Activated B cell treated with CpG ODN at 0.5 μM for 24 hours (primary cell): Measurements from ENCODE around the gene TRABD2B. TPM values are rescaled to one million over a fixed set of nuclear protein-coding genes. Genes with fewer than 3 reads are reported as not detected.

Experiments used
- ATAC-seq: fragments of 200-7000 bp; cut with Tn5 transposase; one replicate; pipeline ENCODE4 v1.10.0; 2021; ENCODE audit warnings: low read depth, mild to moderate bottlenecking, moderate library complexity
- CTCF ChIA-PET: fragments of 350-600 bp; sonication (Branson Sonifier 250); formaldehyde crosslinking; loops from one replicate; lab custom pipeline; 2021; ENCODE audit warnings: antibody characterized with exemption; lab: Charles Lee
- POLR2A ChIA-PET: fragments of 350-600 bp; sonication (Branson Sonifier 250); formaldehyde crosslinking; loops from one replicate; lab custom pipeline; 2021; ENCODE audit warnings: antibody characterized with exemption; lab: Charles Lee
- DNase-seq: peaks from one replicate; pipeline ENCODE4 v3.0.0; 2022
- H3K27ac Mint-ChIP-seq: one replicate; pipeline ENCODE4 v1.8.0; 2020; ENCODE audit warnings: mixed read lengths
- H3K27me3 Mint-ChIP-seq: one replicate; pipeline ENCODE4 v1.8.0; 2021; ENCODE audit warnings: mixed read lengths
- H3K36me3 Mint-ChIP-seq: one replicate; pipeline ENCODE4 v1.8.0; 2021; ENCODE audit warnings: low read depth, mixed read lengths
- H3K4me1 Mint-ChIP-seq: one replicate; pipeline ENCODE4 v1.8.0; 2021; ENCODE audit warnings: mixed read lengths
- H3K4me3 Mint-ChIP-seq: one replicate; pipeline ENCODE4 v1.8.0; 2020; ENCODE audit warnings: mild to moderate bottlenecking, mixed read lengths
- H3K9me3 Mint-ChIP-seq: one replicate; pipeline ENCODE4 v1.8.0; 2020; ENCODE audit warnings: mixed read lengths
- intact Hi-C: fragments of 100-400 bp; cut with micrococcal nuclease; formaldehyde crosslinking; loops from one replicate; pipeline ENCODE4 v1.15.1; 2024
- total RNA-seq: library from RNA; stranded (reverse); gene quantifications from 2 replicates; pipeline ENCODE4 v1.2.3, GENCODE V29; 2022
- TF ChIP-seq, protein P1 (sequence below): fragments of 200-600 bp; IDR thresholded peaks from one replicate; pipeline ENCODE4 v1.8.0; 2022; ENCODE audit warnings: antibody characterized with exemption, mild to moderate bottlenecking

The TRABD2B gene
- total RNA-seq, 1 donor from 2014 or later = not detected

DNA sequence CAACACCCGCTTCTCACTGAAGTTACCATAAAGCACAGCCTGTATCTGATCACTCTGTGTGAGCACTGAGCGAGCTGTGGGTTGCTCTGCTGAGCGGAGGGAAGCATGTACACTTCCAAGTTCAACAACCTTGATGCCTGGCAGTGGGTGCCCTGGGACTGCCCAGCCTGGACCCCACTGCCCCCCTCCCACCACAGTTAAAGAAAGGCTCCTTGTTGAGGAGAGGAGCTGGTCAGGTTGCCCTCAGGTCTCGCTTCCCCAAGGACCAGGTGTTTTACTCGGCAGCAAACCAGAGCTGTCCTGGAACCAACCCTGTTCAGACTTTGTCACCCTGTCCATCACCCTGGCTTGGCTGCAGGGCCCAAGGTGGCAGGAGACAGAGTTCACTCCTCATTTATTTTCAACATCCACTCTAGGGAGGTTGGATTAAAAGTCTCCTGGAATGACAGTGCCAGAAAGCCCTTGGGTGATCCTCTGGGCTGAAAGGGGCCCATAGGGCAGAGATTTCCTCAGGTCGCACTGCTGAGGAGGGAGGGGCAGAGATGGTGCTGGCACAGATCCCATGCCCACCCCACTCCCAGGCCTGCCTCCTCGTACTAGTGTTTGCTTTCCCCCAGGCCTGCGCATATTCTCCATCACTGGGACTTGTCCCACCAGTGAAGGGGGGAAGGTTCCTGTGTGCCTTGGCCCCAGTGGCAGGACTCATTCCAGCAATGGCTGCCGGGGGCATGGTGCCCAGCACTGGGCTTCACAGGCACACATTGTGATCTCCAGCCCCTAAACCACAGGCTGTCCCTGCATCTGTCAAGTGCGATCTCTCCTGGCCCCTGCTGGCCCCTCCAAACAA lies 101.7 kb downstream of the TRABD2B start:
- H3K4me1 Mint-ChIP-seq = no peaks in the 10 kb centered on the region
- intact Hi-C loops = no loop called here
- no peak overlapping the region for H3K27ac Mint-ChIP-seq
- TF ChIP-seq, protein P1, sequence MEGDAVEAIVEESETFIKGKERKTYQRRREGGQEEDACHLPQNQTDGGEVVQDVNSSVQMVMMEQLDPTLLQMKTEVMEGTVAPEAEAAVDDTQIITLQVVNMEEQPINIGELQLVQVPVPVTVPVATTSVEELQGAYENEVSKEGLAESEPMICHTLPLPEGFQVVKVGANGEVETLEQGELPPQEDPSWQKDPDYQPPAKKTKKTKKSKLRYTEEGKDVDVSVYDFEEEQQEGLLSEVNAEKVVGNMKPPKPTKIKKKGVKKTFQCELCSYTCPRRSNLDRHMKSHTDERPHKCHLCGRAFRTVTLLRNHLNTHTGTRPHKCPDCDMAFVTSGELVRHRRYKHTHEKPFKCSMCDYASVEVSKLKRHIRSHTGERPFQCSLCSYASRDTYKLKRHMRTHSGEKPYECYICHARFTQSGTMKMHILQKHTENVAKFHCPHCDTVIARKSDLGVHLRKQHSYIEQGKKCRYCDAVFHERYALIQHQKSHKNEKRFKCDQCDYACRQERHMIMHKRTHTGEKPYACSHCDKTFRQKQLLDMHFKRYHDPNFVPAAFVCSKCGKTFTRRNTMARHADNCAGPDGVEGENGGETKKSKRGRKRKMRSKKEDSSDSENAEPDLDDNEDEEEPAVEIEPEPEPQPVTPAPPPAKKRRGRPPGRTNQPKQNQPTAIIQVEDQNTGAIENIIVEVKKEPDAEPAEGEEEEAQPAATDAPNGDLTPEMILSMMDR = no peak
- ATAC-seq (no peak), DNase-seq (no peak)
- no peak overlapping the region for H3K4me3 Mint-ChIP-seq
- H3K36me3 Mint-ChIP-seq = no peaks in the 10 kb centered on the region
- H3K9me3 Mint-ChIP-seq = no peaks in the 10 kb centered on the region
- ChIA-PET POLR2A (no interaction called here), CTCF (no interaction called here)
- no peaks in the 10 kb centered on the region for H3K27me3 Mint-ChIP-seq

DNA sequence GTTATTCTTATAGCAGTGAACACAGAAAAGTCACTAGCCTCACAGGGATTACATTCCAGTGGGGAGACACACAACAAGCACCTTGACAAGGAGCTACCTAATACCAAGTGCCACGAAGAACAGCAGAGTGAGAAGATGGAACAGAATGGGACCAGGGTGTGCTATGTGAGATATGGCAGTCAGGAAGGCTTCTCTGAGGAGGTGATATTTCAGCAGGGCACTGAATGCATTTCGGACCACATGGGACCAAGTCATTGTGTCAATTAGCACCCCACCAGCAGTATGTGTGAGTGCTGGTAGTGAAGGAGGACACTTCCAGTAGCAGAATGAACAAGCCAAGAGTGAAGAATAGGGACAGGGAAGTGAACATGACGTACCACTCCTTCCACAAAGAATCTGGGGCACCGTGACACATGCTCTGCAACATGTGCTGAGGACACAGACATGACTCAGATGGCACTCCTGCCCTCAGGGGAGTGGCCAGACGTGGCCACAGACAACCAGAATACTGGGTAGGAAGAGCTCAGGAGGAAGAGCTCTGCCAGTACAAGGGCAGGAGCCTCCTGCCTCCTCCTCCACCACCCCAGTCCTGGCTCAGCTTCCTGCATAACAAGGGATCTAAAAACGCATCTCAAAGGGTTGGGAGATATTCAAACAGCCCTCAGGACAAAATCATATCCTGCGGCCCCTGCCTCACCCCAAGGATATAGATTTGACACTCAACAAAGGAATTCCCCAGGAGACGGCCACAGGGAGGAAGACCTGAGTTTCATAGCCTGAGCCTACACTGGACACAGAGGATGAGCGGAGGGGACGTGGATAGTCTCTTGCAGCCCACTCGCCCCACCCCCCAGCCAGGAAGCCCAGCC lies 102.5 kb downstream of the TRABD2B start:
- Mint-ChIP-seq H3K4me3 (no peak overlapping the region), H3K27ac (no peak overlapping the region), H3K27me3 (no peaks in the 10 kb centered on the region), H3K36me3 (no peaks in the 10 kb centered on the region), H3K9me3 (no peaks in the 10 kb centered on the region), H3K4me1 (no peaks in the 10 kb centered on the region)
- ChIA-PET POLR2A (no interaction called here), CTCF (no interaction called here)
- intact Hi-C loops = no loop called here
- TF ChIP-seq, protein P1 = no peak
- ATAC-seq (no peak), DNase-seq (no peak)

DNA sequence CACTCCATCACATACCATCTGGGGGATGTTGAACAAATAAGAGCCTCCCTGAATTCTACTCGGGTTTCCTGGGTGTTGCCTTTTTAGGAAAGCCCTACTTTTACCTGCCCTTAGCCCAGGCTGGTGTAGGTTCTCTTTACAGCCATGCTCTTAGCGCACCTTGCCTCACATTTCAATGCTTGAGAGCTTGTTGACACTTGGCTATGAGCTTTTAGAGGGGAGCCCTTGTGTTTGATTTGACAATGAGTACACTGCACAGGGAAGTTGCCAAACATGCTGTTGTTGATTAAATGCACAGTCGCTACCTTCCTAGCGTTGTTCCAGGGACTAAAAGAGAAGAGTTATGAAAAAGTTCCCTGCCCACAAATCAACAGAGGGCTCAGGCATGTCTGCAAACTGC lies 103.8 kb downstream of the TRABD2B start:
- Mint-ChIP-seq H3K27me3 (peaks cover 3% of the 10 kb centered on the region), H3K36me3 (no peaks in the 10 kb centered on the region), H3K9me3 (no peaks in the 10 kb centered on the region), H3K4me1 (no peaks in the 10 kb centered on the region), H3K4me3 (no peak overlapping the region), H3K27ac (no peak overlapping the region)
- intact Hi-C loops = no loop called here
- ATAC-seq (no peak), DNase-seq (no peak)
- ChIA-PET CTCF (no interaction called here), POLR2A (no interaction called here)
- TF ChIP-seq, protein P1 = no peak

DNA sequence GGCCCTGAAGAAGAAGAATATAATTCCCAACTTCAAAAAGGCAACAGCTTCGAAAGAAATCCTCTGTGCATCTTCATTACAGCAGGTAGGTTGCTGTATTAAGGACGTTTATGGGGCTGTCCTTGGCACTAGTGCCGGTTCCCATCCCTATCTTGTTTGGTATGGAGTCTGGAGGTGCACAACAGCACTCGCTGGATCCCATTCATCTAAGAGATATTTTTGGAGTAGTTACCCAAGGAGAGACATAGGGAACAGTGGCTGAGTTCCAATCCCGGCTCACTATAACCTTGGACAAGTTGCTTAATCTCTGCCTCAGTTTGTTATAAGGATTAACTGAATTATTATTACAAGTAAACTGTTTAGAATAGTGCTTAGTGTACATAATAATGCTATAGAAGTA lies 106.4 kb downstream of the TRABD2B start:
- POLR2A ChIA-PET = no interaction called here
- no peaks in the 10 kb centered on the region for H3K4me1 Mint-ChIP-seq
- TF ChIP-seq, protein P1 = no peak
- H3K36me3 Mint-ChIP-seq = no peaks in the 10 kb centered on the region
- H3K4me3 Mint-ChIP-seq = no peak overlapping the region
- DNase-seq (no peak), ATAC-seq (no peak)
- no peak overlapping the region for H3K27ac Mint-ChIP-seq
- intact Hi-C loops = no loop called here
- no peaks in the 10 kb centered on the region for H3K9me3 Mint-ChIP-seq
- peaks cover 3% of the 10 kb centered on the region for H3K27me3 Mint-ChIP-seq
- CTCF ChIA-PET = no interaction called here

DNA sequence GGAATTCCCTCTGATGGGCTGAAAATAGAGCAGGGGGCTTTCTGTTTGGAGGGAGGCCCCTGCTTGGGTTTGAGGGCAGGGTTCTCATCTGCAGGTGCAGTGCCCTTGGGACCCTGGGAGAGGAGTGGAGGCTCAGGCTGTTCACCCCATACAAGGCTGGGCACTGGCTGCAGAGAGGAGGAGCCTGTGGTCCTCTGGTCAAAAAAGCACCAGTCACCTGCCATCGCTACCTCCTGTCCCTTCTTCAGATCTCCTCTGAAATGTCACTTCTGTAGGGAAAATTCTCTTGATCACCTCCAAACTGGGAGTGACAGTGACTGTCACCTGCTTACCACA lies 108.9 kb downstream of the TRABD2B start:
- ATAC-seq = no peak
- Mint-ChIP-seq H3K27me3 (peaks cover 3% of the 10 kb centered on the region), H3K4me1 (no peaks in the 10 kb centered on the region), H3K9me3 (no peaks in the 10 kb centered on the region), H3K4me3 (no peak overlapping the region), H3K36me3 (no peaks in the 10 kb centered on the region), H3K27ac (no peak overlapping the region)
- ChIA-PET CTCF (no interaction called here), POLR2A (no interaction called here)
- TF ChIP-seq, protein P1 = no peak
- no peak for DNase-seq
- intact Hi-C loops = no loop called here
